ENCODE results near the gene TOMM40. TPM values are rescaled to one million over a fixed set of nuclear protein-coding genes. Genes with fewer than 3 reads are reported as not detected.

TOMM40 gene
- total and polyA plus RNA-seq, 2 of the 13 experiments (the other 11 are each of a cell fraction or from before 2014, with no cell fraction given), result 72.0 to 110 TPM

- 0 out of 2 replicates have a peak, but pooled peaks have one; percentile 15 for TF ChIP-seq NFAT5 (CRISPR knock-in tag; IDR thresholded peaks at IDR 0.05)
- peak; percentile 86 for TF ChIP-seq RBFOX2 (IDR thresholded peaks at IDR 0.05; ENCODE audit: low read depth, low read length)
- TF ChIP-seq ZNF687 (CRISPR knock-in tag; IDR thresholded peaks at IDR 0.05), result peak; percentile 89
- TF ChIP-seq MIER3 (CRISPR knock-in tag; IDR thresholded peaks at IDR 0.05; ENCODE audit: borderline replicate concordance), result peak; percentile 29; the same call in 1 of the 2 replicates
- TF ChIP-seq THRA (CRISPR knock-in tag; IDR thresholded peaks at IDR 0.05; ENCODE audit: borderline replicate concordance), result peak; percentile 57; the same call in 1 of the 2 replicates
- 0 out of 2 replicates have a peak, but pooled peaks have one; percentile 39 for TF ChIP-seq POGZ (CRISPR knock-in tag; IDR thresholded peaks at IDR 0.05)
- 0 out of 2 replicates have a peak, but pooled peaks have one; percentile 43 for TF ChIP-seq ZNF646 (CRISPR knock-in tag; IDR thresholded peaks at IDR 0.05)
Measured at GRCh38 chr19:44914433-44915206, 23.6 kb downstream of the TOMM40 start, which contains the start of gene APOC1 (continued).

Measured in HepG2 (cell line).